Epithelial cell of proximal tubule (primary cell): ENCODE results near the gene SLC17A7. TPM values are rescaled to one million over a fixed set of nuclear protein-coding genes. Genes with fewer than 3 reads are reported as not detected.

ENCODE experiments used
- DNase-seq: peaks from one replicate; pipeline ENCODE4 v3.0.0-alpha.2; 2011; ENCODE audit warnings: low read depth
- H3K4me3 ChIP-seq: 2 replicates; pipeline ENCODE4 v1.5.1; 2011; ENCODE audit warnings: low read depth, mild to moderate bottlenecking, low read length
- total RNA-seq: library from RNA; depleted of rRNA; stranded (reverse); fragments of >200 nt; gene quantifications from 2 replicates; pipeline ENCODE4 v1.2.3, GENCODE V29; 2015
- TF ChIP-seq, protein P1 (sequence below): conservative IDR thresholded peaks from 2 replicates; pipeline ENCODE4 v1.5.1; 2012; ENCODE audit warnings: low read depth, mild to moderate bottlenecking, low read length

The SLC17A7 gene
- total RNA-seq, 1 donor from 2014 or later: not detected

DNA sequence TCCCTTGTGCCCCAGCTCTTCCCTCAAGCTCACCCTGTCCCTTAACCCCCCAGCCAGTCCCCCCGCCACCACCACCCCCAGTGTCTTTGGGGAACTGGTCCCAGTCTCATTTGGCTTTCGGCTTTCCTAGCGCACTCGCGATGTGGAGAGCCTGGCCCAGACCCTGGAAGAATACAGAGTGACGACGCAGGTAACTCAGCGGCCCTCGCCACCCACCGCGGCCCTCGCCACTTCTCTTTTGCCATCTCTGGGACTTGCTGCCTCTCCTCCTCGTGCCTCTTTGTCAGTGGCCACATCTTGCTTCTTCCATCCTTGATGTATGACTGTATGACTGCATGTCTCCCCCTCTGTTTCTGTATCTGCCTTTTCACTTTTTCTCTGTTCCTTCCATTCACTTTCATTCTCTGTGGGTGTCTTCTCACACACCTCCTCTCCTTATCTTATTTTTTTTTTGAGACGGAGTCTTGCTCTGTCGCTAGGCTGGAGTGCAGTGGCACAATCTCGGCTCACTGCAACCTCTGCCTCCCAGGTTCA lies 33.8 kb downstream of the SLC17A7 start:
- TF ChIP-seq, protein P1, sequence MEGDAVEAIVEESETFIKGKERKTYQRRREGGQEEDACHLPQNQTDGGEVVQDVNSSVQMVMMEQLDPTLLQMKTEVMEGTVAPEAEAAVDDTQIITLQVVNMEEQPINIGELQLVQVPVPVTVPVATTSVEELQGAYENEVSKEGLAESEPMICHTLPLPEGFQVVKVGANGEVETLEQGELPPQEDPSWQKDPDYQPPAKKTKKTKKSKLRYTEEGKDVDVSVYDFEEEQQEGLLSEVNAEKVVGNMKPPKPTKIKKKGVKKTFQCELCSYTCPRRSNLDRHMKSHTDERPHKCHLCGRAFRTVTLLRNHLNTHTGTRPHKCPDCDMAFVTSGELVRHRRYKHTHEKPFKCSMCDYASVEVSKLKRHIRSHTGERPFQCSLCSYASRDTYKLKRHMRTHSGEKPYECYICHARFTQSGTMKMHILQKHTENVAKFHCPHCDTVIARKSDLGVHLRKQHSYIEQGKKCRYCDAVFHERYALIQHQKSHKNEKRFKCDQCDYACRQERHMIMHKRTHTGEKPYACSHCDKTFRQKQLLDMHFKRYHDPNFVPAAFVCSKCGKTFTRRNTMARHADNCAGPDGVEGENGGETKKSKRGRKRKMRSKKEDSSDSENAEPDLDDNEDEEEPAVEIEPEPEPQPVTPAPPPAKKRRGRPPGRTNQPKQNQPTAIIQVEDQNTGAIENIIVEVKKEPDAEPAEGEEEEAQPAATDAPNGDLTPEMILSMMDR: no peak
- H3K4me3 ChIP-seq: no peak overlapping the region
- DNase-seq: no peak

DNA sequence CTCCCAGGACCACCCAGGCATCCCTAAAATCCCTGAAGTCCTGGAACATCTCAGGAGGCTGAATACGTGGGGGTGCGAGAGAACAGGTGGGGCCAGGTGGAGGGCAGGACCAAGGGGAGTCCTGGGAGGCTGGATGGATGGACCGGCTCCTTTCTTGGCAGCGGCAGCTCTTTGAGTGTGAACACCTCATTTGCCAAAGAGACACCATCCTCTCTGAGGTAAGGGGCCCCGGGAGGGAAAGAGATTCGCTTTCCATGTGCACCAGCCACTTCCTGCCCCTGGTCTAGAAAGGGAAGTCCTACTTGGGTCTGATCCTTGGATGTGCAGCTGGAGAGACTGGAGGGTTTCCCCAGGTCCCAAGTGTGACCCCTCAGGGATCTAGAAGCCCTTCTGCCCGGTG lies 34.2 kb downstream of the SLC17A7 start:
- no peak for DNase-seq
- TF ChIP-seq, protein P1: no peak
- H3K4me3 ChIP-seq: no peak overlapping the region

DNA sequence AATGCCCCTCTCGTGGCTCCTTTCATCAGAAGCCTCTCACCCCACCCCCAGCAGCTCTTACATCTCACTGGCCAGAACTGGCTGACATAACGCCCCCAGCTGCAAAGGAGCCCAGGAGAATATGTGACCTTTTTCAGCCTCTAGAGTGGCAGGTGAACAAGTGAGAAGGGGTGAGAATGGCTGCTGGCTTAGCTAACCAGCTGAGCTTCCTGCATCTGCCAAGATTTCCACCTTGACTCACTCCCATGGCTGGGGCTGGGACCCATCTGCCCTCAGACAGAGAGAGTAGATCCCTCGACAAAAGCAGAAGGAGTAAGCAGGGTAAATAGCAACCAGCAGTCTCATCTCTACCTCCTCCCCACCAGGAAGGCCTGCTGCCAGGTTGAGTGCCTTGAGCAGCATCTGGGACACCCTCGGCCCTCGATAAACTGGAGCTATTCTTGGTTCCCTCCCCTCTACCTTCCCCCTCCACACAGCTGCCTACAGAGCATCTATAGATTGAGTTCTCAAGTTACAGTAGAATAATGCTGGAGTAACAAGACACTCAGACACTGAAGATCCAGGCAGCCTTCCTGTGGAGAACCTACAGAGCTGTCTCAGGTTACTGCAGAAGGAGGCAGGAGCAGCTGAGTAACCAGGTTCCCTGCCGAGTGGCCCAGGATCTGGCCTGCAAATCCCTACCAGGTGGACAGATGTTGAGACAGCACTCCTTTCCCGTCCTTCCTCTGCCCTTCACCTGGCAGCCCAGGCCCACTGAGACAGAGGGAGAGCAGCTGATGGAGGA lies 37.7 kb downstream of the SLC17A7 start:
- no peak for DNase-seq
- TF ChIP-seq, protein P1: no peak
- no peak overlapping the region for H3K4me3 ChIP-seq

DNA sequence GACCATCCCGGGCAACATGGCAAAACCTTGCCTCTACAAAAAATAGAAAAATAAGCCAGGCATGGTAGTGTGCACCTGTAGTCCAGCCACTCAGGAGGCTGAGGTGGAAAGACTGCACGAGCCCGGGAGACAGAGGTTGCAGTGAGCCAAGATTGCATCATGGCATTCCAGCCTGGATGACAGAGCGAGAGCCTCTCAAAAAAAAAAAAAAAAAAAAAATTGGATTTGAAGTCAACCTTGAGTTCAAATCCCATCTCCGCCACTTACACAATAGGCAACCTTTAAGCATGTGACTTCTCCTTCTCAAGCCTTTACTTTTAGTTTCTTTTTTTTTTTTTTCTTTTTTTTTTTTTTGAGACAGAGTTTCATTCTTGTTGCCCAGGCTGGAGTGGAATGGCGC lies 41.3 kb downstream of the SLC17A7 start:
- TF ChIP-seq, protein P1: no peak
- H3K4me3 ChIP-seq: no peak overlapping the region
- no peak for DNase-seq

DNA sequence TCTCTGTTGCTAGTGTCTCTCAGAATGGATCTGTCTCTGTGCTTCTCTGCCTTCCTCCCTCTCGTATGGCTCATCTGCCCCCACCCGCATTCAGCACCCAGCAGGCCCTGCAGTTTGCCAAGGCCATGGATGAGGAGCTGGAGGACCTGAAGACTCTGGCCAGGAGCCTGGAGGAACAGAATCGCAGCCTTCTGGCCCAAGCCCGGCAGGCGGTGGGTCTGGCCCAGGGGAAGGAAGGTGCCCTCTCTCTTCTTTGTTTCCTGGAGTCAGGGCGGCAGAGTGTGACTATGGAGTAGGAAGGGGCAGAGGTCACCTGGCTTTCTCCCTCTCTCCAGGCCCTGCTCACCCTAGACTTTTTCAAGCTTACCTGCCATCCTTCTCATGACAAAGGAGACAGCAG lies 42.4 kb downstream of the SLC17A7 start:
- H3K4me3 ChIP-seq: no peak overlapping the region
- no peak for DNase-seq
- TF ChIP-seq, protein P1: no peak

DNA sequence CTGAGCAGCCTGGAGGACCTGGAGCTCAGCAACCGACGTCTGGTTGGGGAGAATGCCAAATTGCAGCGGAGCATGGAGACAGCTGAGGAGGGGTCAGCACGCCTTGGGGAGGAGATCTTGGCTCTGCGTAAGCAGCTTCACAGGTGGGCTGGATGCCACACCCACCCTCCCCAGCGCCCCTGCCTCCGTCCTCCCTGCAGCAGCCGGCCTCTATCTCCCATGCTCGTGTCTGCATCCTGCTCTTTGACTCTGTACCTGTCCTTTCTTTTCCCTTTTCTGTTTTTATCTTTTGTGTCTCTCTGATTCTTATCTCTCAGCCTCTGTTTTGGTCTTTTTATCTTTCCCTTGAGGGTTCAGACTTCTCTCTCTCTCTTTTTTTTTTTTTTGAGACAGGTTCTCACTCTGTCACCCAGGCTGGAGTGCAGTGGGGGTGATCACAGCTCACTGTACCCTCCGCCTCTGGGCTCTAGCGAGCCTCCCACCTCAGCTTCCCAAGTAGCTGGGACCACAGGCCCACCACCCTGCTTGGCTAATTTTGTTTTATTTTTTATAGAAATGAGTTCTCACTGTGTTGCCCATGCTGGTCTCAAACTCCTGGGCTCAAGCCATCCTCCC lies 43.2 kb downstream of the SLC17A7 start:
- no peak for DNase-seq
- H3K4me3 ChIP-seq: no peak overlapping the region
- TF ChIP-seq, protein P1: no peak
